ENCODE data around the gene TMEM9.

Gene TMEM9

GRCh38 chr1:201145132-201145531, 9.1 kb downstream of the TMEM9 start:
- no peak for DNase-seq (ENCODE audit: low read depth)

- no peak for DNase-seq (ENCODE audit: low read depth)
Observed at GRCh38 chr1:201144701-201145100, 9.6 kb downstream of the TMEM9 start.

GRCh38 chr1:201143726-201144635, 10.3 kb downstream of the TMEM9 start:
- no peak for DNase-seq (ENCODE audit: low read depth)

- no peak for DNase-seq (ENCODE audit: low read depth)
Observed at GRCh38 chr1:201142849-201143725, 11.2 kb downstream of the TMEM9 start.

GRCh38 chr1:201142011-201142848, 12.0 kb downstream of the TMEM9 start:
- no peak for DNase-seq (ENCODE audit: low read depth)

- DNase-seq (ENCODE audit: low read depth) = no peak
Observed at GRCh38 chr1:201141418-201141817, 12.9 kb downstream of the TMEM9 start.

- no peak for DNase-seq (ENCODE audit: low read depth)
Observed at GRCh38 chr1:201140941-201141260, 13.4 kb downstream of the TMEM9 start.

GRCh38 chr1:201140235-201140940, 13.9 kb downstream of the TMEM9 start:
- DNase-seq (ENCODE audit: low read depth) = no peak

GRCh38 chr1:201139756-201140155, 14.5 kb downstream of the TMEM9 start:
- no peak for DNase-seq (ENCODE audit: low read depth)

GRCh38 chr1:201139306-201139705, 15.0 kb downstream of the TMEM9 start:
- no peak for DNase-seq (ENCODE audit: low read depth)

- no peak for DNase-seq (ENCODE audit: low read depth)
Observed at GRCh38 chr1:201138311-201138840, 15.9 kb downstream of the TMEM9 start.

GRCh38 chr1:201137579-201138310, 16.5 kb downstream of the TMEM9 start:
- DNase-seq (ENCODE audit: low read depth) = no peak

- DNase-seq (ENCODE audit: low read depth) = no peak
Observed at GRCh38 chr1:201137024-201137392, 17.3 kb downstream of the TMEM9 start.

GRCh38 chr1:201136355-201137023, 17.8 kb downstream of the TMEM9 start:
- DNase-seq (ENCODE audit: low read depth) = no peak

- no peak for DNase-seq (ENCODE audit: low read depth)
Observed at GRCh38 chr1:201134405-201134804, 19.9 kb downstream of the TMEM9 start.

GRCh38 chr1:201131398-201131797, 22.9 kb downstream of the TMEM9 start:
- DNase-seq (ENCODE audit: low read depth) = no peak

- no peak for DNase-seq (ENCODE audit: low read depth)
Observed at GRCh38 chr1:201128962-201129361, 25.3 kb downstream of the TMEM9 start.

- DNase-seq (ENCODE audit: low read depth) = no peak
Observed at GRCh38 chr1:201128476-201128875, 25.8 kb downstream of the TMEM9 start.

GRCh38 chr1:201127755-201128455, 26.4 kb downstream of the TMEM9 start:
- no peak for DNase-seq (ENCODE audit: low read depth)
